Stomach smooth muscle (tissue), 2 donors: ENCODE results near the gene HERC6.
"Not testable (repeated sequence)": the region's sequence is repeated elsewhere in the genome, so short reads cannot be mapped to it uniquely, and the experiment has no call there.

Experiments used
- H3K27ac ChIP-seq: one replicate; pipeline ENCODE4 v1.7.0; 2013; ENCODE audit warnings: mild to moderate bottlenecking, low read length, inconsistent platforms
- H3K27me3 ChIP-seq, 2 donors: one replicate each; pipeline ENCODE4 v1.7.0; 2013; ENCODE audit warnings: low read length in 2 of 2; ENCODE audit not compliant: insufficient read depth in 2 of 2, control insufficient read depth in 1 of 2
- H3K36me3 ChIP-seq, 2 donors: one replicate each; pipeline ENCODE4 v1.7.0; 2013; ENCODE audit warnings: low read length in 2 of 2; ENCODE audit not compliant: control insufficient read depth in 2 of 2, insufficient read depth in 2 of 2
- H3K4me1 ChIP-seq: one replicate; pipeline ENCODE4 v1.7.0; 2013; ENCODE audit warnings: low read length; ENCODE audit not compliant: control insufficient read depth, insufficient read depth
- H3K4me3 ChIP-seq, 2 donors: one replicate each; pipeline ENCODE4 v1.7.0; 2013; ENCODE audit warnings: low read length in 2 of 2
- H3K9ac ChIP-seq, 2 donors: one replicate each; pipeline ENCODE4 v1.7.0; 2013; ENCODE audit warnings: low read length in 2 of 2, mild to moderate bottlenecking in 1 of 2
- H3K9me3 ChIP-seq, 2 donors: one replicate each; pipeline ENCODE4 v1.7.0; 2013; ENCODE audit warnings: low read length in 2 of 2; ENCODE audit not compliant: control insufficient read depth in 2 of 2
- donor health status: healthy.
- donor health status: Pancreatic carcinoma.

The HERC6 gene

GRCh38 chr4:88446124-88446523 lies 67.5 kb downstream of the HERC6 start:
- Histone ChIP-seq H3K4me1 (no peaks in the 10 kb centered on the region), H3K27ac (no peak overlapping the region), H3K4me3 (no peak overlapping the region)

DNA sequence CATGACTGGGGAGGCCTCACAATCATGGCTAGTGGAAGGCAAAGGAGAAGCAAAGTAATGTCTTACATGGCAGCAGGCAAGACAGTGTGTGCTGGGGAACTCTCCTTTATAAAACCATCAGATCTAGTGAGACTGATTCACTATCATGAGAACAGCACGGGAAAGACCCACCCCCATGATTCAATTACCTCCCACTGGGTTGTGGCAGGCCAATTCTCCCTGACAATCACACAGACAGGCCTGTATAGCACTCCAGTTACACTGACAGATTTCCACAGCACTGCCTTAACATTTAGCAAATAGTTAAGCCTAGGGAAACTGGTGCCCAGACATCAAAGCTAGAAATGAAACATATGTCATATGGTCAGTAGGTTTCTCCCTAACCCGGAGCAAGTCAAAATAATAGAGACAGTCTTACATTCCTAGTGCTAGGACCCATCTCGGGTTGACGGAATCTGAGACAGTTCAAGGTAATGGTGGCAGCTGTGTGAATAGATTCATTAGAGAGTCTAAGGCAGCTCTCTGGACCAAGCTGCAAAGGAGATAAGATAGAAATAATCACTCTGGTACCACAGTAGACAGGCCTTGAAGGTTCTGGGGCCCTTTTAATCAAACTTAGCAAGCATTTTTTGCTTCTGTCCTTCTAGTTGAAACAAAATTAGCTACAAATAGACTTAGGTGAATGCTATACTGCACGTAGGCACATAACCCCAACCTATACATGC lies 68.9 kb downstream of the HERC6 start:
- Histone ChIP-seq H3K4me1 (no peaks in the 10 kb centered on the region), H3K36me3 (peaks cover 0 to 1% of the 10 kb centered on the region in 2 donors), H3K4me3 (no peak overlapping the region), H3K9ac (no peak overlapping the region), H3K27me3 (no peaks in the 10 kb centered on the region), H3K27ac (no peak overlapping the region), H3K9me3 (no peaks in the 10 kb centered on the region)

More at GRCh38 chr4:88446124-88446523, 67.5 kb downstream of the HERC6 start:
- Histone ChIP-seq H3K9me3 (no peaks in the 10 kb centered on the region), H3K27me3 (no peaks in the 10 kb centered on the region), H3K36me3 (peaks cover 0 to 2% of the 10 kb centered on the region in 2 donors), H3K9ac (no peak overlapping the region)

DNA sequence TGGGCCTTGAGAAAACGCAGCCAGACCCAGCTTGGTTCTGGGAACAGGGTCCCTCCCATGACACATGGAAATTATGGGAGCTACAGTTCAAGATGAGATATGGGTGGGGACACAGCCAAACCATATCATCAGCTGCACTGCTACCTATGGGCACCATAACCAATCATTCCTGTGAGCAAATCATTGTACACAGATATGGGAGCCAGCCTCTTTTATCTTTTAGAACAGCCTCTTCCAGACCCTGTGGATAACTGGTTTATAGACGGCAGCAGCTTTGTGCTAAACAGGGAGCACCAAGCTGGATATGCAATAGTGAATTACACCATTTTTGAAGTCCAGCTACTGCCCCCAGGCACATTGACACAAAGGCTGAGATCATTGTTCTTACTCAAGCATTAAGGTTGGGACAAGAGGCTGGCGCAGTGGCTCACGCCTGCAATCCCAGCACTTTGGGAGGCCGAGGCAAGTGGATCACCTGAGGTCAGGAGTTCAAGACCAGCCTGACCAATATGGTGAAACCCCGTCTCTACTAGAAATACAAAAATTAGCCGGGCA lies 69.6 kb downstream of the HERC6 start:
- not testable (repeated sequence) for H3K4me1 ChIP-seq, H3K27ac ChIP-seq, H3K9me3 ChIP-seq, H3K4me3 ChIP-seq, H3K36me3 ChIP-seq, H3K9ac ChIP-seq, H3K27me3 ChIP-seq

- Histone ChIP-seq H3K27me3 (no peaks in the 10 kb centered on the region), H3K9me3 (no peaks in the 10 kb centered on the region), H3K36me3 (no peaks in the 10 kb centered on the region), H3K4me3 (no peak overlapping the region), H3K9ac (no peak overlapping the region), H3K27ac (no peak overlapping the region), H3K4me1 (no peaks in the 10 kb centered on the region)
These were observed 70.2 kb downstream of the HERC6 start for GRCh38 chr4:88448889-88449288.

GRCh38 chr4:88449290-88449689 lies 70.6 kb downstream of the HERC6 start:
- H3K9me3 ChIP-seq, result no peaks in the 10 kb centered on the region

DNA sequence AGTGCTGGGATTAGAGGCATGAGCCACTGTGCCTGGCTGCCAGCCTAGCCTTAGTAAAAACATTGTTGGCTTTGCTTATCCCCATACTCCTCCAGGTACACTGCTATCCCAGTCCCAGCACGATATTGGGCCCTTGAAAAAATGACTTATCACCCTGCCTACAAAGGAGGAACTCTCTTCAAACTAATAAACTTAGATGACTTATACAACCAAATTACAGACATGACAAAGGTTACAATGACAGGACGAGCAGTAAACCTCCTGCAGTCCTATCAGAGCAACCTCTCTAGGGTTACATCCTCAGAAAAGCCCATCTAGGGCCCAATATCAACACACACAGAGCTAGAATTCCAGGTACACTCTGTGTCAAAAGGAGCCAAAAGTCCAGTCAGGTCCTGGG lies 72.6 kb downstream of the HERC6 start:
- H3K4me1 ChIP-seq, result no peaks in the 10 kb centered on the region
- no peak overlapping the region for H3K9ac ChIP-seq
- no peaks in the 10 kb centered on the region for H3K9me3 ChIP-seq
- no peaks in the 10 kb centered on the region for H3K36me3 ChIP-seq
- H3K4me3 ChIP-seq, result no peak overlapping the region
- no peak overlapping the region for H3K27ac ChIP-seq
- H3K27me3 ChIP-seq, result no peaks in the 10 kb centered on the region

More at GRCh38 chr4:88449290-88449689, 70.6 kb downstream of the HERC6 start:
- H3K4me3 ChIP-seq, result no peak overlapping the region
- H3K27me3 ChIP-seq, result no peaks in the 10 kb centered on the region
- no peaks in the 10 kb centered on the region for H3K36me3 ChIP-seq
- no peak overlapping the region for H3K27ac ChIP-seq
- H3K4me1 ChIP-seq, result no peaks in the 10 kb centered on the region
- no peak overlapping the region for H3K9ac ChIP-seq

- H3K27me3 ChIP-seq, result no peaks in the 10 kb centered on the region
- H3K27ac ChIP-seq, result no peak overlapping the region
- peaks cover 3% of the 10 kb centered on the region for H3K4me1 ChIP-seq
These were observed 74.3 kb downstream of the HERC6 start for GRCh38 chr4:88452912-88453311.

DNA sequence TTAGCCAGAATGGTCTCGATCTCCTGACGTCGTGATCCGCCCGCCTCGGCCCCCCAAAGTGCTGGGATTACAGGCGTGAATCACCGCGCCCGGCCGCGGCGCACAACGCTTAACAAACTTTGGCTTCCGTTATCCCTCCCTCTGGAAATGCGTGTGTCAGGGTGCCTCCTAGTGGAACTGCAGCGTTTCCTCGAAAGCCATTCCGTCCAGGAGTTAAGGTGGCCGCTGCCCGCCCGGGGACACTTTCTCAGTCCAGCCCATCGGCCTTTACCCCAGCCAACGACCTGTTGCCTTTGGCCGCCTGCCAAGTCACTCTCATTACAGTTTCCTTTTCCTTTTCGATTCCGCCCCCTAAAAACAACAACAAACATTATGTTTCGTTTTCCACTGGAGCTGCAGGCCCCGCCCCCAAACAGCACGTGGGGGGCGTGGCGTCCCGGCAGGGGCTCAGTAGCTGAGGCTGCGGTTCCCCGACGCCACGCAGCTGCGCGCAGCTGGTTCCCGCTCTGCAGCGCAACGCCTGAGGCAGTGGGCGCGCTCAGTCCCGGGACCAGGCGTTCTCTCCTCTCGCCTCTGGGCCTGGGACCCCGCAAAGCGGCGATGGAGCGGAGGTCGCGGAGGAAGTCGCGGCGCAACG lies 78.1 kb downstream of the HERC6 start, which contains the start of gene HERC5:
Gene HERC5, plus strand, starts transcription at position 450 of the 637 bp plus-strand sequence. Its CDS starts 151 bp downstream, at position 601.
- Histone ChIP-seq H3K9me3 (no peaks in the 10 kb centered on the region), H3K4me1 (peaks cover 3% of the 10 kb centered on the region), H3K36me3 (peaks cover 0 to under 1% of the 10 kb centered on the region in 2 donors), H3K27me3 (no peaks in the 10 kb centered on the region), H3K27ac (peak within 1 kb of the TSS; percentile 66), H3K9ac (peak within 1 kb of the TSS; percentile 47 to 50), H3K4me3 (peak within 1 kb of the TSS; percentile 83 to 84)

More at GRCh38 chr4:88452912-88453311, 74.3 kb downstream of the HERC6 start:
- no peaks in the 10 kb centered on the region for H3K9me3 ChIP-seq
- no peak overlapping the region for H3K9ac ChIP-seq
- no peak overlapping the region for H3K4me3 ChIP-seq
- no peaks in the 10 kb centered on the region for H3K36me3 ChIP-seq

- Histone ChIP-seq H3K36me3 (peaks cover 5 to 6% of the 10 kb centered on the region in 2 donors), H3K4me3 (peak overlapping the region; percentile 83 to 84), H3K9ac (peak overlapping the region; percentile 47 to 50), H3K4me1 (peaks cover 3% of the 10 kb centered on the region), H3K27me3 (no peaks in the 10 kb centered on the region), H3K27ac (peak overlapping the region; percentile 66), H3K9me3 (no peaks in the 10 kb centered on the region)
These were observed 78.9 kb downstream of the HERC6 start for GRCh38 chr4:88457307-88458103.

DNA sequence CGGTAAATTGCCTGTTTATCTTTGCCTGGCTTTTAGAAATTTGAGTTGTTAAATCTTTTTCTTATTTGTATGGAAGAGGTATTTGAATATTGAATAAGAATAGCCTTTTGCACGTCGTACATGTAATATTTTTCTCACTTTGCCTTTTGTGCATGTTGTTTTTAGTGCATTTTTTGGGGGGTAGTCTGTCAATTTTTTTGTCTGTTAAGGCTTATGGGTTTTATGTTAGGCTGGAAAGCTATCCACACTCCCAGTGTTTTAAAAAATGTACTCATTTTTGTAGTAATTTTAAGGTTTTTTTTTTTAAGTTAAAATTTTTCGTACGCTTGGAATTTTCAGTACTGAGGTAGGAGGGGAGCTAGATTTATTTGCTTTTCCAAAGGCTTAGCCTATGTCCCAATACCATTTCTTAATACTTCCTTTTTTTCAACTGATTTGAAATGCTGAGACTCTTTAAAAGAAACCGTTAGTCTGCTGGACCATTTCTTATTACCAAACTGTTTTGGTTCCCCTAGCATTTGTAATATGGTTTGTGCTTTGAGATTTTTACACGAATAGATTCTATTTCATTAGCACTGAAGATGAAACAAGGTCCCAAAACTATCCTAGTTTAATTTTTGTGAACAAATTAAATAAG lies 79.6 kb downstream of the HERC6 start:
- H3K9me3 ChIP-seq, result no peaks in the 10 kb centered on the region
- peaks cover 3% of the 10 kb centered on the region for H3K4me1 ChIP-seq
- H3K4me3 ChIP-seq, result peak overlapping the region in 1 of 2 donors; percentile 84
- no peaks in the 10 kb centered on the region for H3K27me3 ChIP-seq
- no peak overlapping the region for H3K27ac ChIP-seq
- peaks cover 8 to 10% of the 10 kb centered on the region in 2 donors for H3K36me3 ChIP-seq
- H3K9ac ChIP-seq, result no peak overlapping the region
